ENCODE measurements around the gene INCENP. TPM values are rescaled to one million over a fixed set of nuclear protein-coding genes. Genes with fewer than 3 reads are reported as not detected.

Gene INCENP
- polyA plus RNA-seq, 1 donor (not counting 4 experiments of a cell fraction or from before 2014, with no cell fraction given): 12.7 TPM

DNA sequence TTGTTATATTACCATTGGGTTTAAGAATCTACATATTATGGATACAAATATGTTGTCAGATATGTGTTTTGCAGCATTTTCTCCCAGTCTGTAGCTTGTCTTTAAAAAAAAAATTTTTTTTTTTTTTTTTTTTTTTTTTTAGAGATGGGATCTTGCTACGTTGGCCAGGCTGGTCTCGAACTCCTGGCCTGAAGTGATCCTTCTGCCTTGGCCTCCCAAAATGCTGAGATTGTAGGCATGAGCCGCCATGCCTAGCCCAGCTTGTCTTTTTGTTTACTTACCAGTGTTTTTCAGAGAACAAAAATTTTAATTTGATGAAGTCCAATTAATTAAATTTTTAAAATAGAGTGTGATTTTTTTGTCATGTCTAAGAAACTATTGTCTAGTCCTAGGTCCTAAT lies 29.8 kb downstream of the INCENP start:
- no peaks in the 10 kb centered on the region for H4K20me1 ChIP-seq (ENCODE audit: control insufficient read depth, extremely low read depth, insufficient read depth, low read length)
- H3K4me3 ChIP-seq (ENCODE audit: control insufficient read depth in 2 of 3, extremely low read depth in 1 of 3, insufficient read depth in 2 of 3, low read depth in 1 of 3, low read length in 3 of 3): no peak overlapping the region
- H3K27me3 ChIP-seq (ENCODE audit: control insufficient read depth, extremely low read depth, insufficient read depth, low read length): no peaks in the 10 kb centered on the region
- DNase-seq (ENCODE audit: low read depth, low spot score) (no peak), FAIRE-seq (no peak)
- H3K9ac ChIP-seq (ENCODE audit: control insufficient read depth, extremely low read depth, insufficient read depth, low read length): no peak overlapping the region
- H3K4me2 ChIP-seq (ENCODE audit: control insufficient read depth, extremely low read depth, insufficient read depth, low read depth, low read length): no peak overlapping the region
- H3K36me3 ChIP-seq (ENCODE audit: control insufficient read depth in 2 of 2, extremely low read depth in 1 of 2, insufficient read depth in 2 of 2, low read length in 2 of 2): peaks cover 17 to 22% of the 10 kb centered on the region in 2 experiments
- no peak overlapping the region for H3K27ac ChIP-seq (ENCODE audit: control insufficient read depth, insufficient read depth, low read length)
- dilution Hi-C loops (cut with MboI; ENCODE audit: extremely low pct_ligation_motif_present, low sequenced_read_pairs): no loop called here
- TF ChIP-seq, protein P1, sequence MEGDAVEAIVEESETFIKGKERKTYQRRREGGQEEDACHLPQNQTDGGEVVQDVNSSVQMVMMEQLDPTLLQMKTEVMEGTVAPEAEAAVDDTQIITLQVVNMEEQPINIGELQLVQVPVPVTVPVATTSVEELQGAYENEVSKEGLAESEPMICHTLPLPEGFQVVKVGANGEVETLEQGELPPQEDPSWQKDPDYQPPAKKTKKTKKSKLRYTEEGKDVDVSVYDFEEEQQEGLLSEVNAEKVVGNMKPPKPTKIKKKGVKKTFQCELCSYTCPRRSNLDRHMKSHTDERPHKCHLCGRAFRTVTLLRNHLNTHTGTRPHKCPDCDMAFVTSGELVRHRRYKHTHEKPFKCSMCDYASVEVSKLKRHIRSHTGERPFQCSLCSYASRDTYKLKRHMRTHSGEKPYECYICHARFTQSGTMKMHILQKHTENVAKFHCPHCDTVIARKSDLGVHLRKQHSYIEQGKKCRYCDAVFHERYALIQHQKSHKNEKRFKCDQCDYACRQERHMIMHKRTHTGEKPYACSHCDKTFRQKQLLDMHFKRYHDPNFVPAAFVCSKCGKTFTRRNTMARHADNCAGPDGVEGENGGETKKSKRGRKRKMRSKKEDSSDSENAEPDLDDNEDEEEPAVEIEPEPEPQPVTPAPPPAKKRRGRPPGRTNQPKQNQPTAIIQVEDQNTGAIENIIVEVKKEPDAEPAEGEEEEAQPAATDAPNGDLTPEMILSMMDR (optimal IDR thresholded peaks at IDR 0.05 in 1 of 3, IDR thresholded peaks at IDR 0.05 in 1 of 3, conservative IDR thresholded peaks at IDR 0.05 in 1 of 3; ENCODE audit: extremely low read depth in 1 of 3, insufficient read depth in 2 of 3, low read length in 3 of 3): no peak
- no peak for TF ChIP-seq EZH2 (IDR thresholded peaks at IDR 0.05; ENCODE audit: low read length)
- no peaks in the 10 kb centered on the region for H3K4me1 ChIP-seq (ENCODE audit: control insufficient read depth, extremely low read depth, insufficient read depth, low read length)
- H3K9me3 ChIP-seq (ENCODE audit: control insufficient read depth, low read depth, low read length): no peaks in the 10 kb centered on the region
- no peaks in the 10 kb centered on the region for H3K79me2 ChIP-seq (ENCODE audit: control insufficient read depth, insufficient read depth, low read length)
- no peak overlapping the region for H2AFZ ChIP-seq (ENCODE audit: control insufficient read depth, low read length)
- no peaks in the 10 kb centered on the region for H3K9me1 ChIP-seq (ENCODE audit: control insufficient read depth, extremely low read depth, insufficient read depth, low read length)

DNA sequence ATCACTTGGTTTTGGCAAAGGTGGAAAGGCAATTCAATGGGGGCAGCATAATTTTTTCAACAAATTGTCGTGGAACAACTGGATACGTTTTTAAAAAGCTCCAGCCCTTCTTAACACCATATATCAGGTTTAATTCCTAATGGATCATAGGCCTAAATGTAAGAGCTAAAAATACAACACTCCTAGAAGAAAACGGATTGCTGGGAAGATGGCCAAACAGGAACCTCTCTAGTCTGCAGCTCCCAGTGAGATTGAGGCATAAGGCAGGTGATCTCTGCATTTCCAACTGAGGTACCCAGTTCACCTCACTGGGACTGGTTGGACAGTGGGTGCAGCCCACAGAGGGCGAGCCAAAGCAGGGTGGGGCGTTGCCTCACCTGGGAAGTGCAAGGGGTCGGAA lies 33.8 kb downstream of the INCENP start:
- dilution Hi-C loops (cut with MboI; ENCODE audit: extremely low pct_ligation_motif_present, low sequenced_read_pairs): no loop called here
- TF ChIP-seq, protein P1 (optimal IDR thresholded peaks at IDR 0.05 in 1 of 3, IDR thresholded peaks at IDR 0.05 in 1 of 3, conservative IDR thresholded peaks at IDR 0.05 in 1 of 3; ENCODE audit: extremely low read depth in 1 of 3, insufficient read depth in 2 of 3, low read length in 3 of 3): no peak
- no peak for TF ChIP-seq EZH2 (IDR thresholded peaks at IDR 0.05; ENCODE audit: low read length)

More for the DNA sequence above, 33.8 kb downstream of the INCENP start:
- peaks cover 0 to 3% of the 10 kb centered on the region in 2 experiments for H3K36me3 ChIP-seq (ENCODE audit: control insufficient read depth in 2 of 2, extremely low read depth in 1 of 2, insufficient read depth in 2 of 2, low read length in 2 of 2)
- no peaks in the 10 kb centered on the region for H3K79me2 ChIP-seq (ENCODE audit: control insufficient read depth, insufficient read depth, low read length)
- no peak overlapping the region for H2AFZ ChIP-seq (ENCODE audit: control insufficient read depth, low read length)
- DNase-seq (ENCODE audit: low read depth, low spot score) (no peak), FAIRE-seq (no peak)
- no peak overlapping the region for H3K9ac ChIP-seq (ENCODE audit: control insufficient read depth, extremely low read depth, insufficient read depth, low read length)
- no peak overlapping the region for H3K4me2 ChIP-seq (ENCODE audit: control insufficient read depth, extremely low read depth, insufficient read depth, low read depth, low read length)
- H4K20me1 ChIP-seq (ENCODE audit: control insufficient read depth, extremely low read depth, insufficient read depth, low read length): no peaks in the 10 kb centered on the region
- no peak overlapping the region for H3K4me3 ChIP-seq (ENCODE audit: control insufficient read depth in 2 of 3, extremely low read depth in 1 of 3, insufficient read depth in 2 of 3, low read depth in 1 of 3, low read length in 3 of 3)
- no peaks in the 10 kb centered on the region for H3K9me1 ChIP-seq (ENCODE audit: control insufficient read depth, extremely low read depth, insufficient read depth, low read length)
- no peaks in the 10 kb centered on the region for H3K9me3 ChIP-seq (ENCODE audit: control insufficient read depth, low read depth, low read length)
- H3K4me1 ChIP-seq (ENCODE audit: control insufficient read depth, extremely low read depth, insufficient read depth, low read length): no peaks in the 10 kb centered on the region
- no peak overlapping the region for H3K27ac ChIP-seq (ENCODE audit: control insufficient read depth, insufficient read depth, low read length)
- no peaks in the 10 kb centered on the region for H3K27me3 ChIP-seq (ENCODE audit: control insufficient read depth, extremely low read depth, insufficient read depth, low read length)

Measured in keratinocyte (primary cell).